Measurements from ENCODE around the gene JMJD6. TPM values are rescaled to one million over a fixed set of nuclear protein-coding genes. Genes with fewer than 3 reads are reported as not detected.
"Not testable (repeated sequence)": the region's sequence is repeated elsewhere in the genome, so short reads cannot be mapped to it uniquely, and the experiment has no call there.

JMJD6 gene
- total RNA-seq, 3 donors from 2014 or later (not counting 1 experiment from before 2014, with no cell fraction given) = 169 to 257 (median 195) TPM

DNA sequence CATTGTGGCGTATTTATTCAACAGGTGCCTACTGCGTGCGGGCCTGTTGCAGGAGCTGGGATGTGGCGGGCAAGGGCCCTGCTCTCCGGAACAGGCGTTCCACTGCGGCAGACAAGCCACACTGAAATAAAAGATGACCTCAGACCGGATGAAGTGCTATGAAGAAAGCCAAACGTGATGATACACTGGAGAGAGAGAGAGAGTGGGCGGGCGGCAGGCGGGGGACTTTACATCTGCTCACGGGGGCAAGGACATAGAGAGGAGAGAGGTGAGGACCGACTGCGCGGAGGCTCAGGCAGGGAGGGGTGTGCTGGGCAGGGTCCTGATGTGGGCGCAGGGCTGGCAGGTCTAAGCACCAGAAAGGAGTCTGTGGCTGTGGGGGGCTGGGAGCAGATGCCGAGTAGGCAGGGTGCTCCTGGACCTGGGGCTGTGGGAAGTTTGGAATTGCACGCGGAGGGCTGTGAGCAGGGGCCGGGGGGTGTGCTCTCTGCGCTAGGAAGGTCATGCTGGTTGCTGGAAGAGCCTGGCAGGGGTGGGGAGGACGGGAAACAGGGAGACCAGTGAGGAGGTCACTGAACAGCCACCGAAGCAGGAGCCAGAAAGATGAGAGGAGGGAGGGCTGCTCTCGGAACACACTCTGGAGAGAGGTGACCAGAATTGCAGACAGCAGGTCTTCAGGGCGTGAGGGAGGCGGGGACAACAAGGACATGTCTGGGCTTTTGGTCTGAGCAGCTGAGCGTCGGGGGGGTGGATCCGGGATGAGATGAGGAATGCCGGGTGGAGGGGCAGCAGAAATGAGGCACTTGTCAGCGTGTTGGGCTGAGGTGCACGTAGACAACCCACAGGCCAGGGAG is 25.6 kb downstream of the JMJD6 start:
- H3K27me3 Mint-ChIP-seq (ENCODE audit: low read depth in 2 of 2) = no peaks in the 10 kb centered on the region
- 89% methylated on average over 33 of the region's 33 CpGs for WGBS (ENCODE audit: insufficient coverage)
- H3K27ac ChIP-seq (ENCODE audit: low read length) = peak overlapping the region; percentile 65
- ATAC-seq (peak; percentile 64 to 80 (median 67)), DNase-seq (peak in 1 of 2 donors; percentile 56)
- H3K4me1 Mint-ChIP-seq = peaks cover 0 to 39% of the 10 kb centered on the region in 2 donors
- intact Hi-C loops (cut with micrococcal nuclease) = no loop called here
- peaks cover 25% of the 10 kb centered on the region for H3K4me1 ChIP-seq (ENCODE audit: control insufficient read depth, insufficient read depth, low read length)
- H3K9me3 Mint-ChIP-seq = no peaks in the 10 kb centered on the region
- H3K36me3 ChIP-seq (ENCODE audit: control insufficient read depth, insufficient read depth, low read length) = no peaks in the 10 kb centered on the region
- no peaks in the 10 kb centered on the region for H3K27me3 ChIP-seq (ENCODE audit: control insufficient read depth, insufficient read depth, low read length)
- H3K27ac Mint-ChIP-seq = peak overlapping the region in 1 of 2 donors; percentile 79
- no peak overlapping the region for H3K4me3 ChIP-seq (ENCODE audit: low read length)
- TF ChIP-seq, protein P1, sequence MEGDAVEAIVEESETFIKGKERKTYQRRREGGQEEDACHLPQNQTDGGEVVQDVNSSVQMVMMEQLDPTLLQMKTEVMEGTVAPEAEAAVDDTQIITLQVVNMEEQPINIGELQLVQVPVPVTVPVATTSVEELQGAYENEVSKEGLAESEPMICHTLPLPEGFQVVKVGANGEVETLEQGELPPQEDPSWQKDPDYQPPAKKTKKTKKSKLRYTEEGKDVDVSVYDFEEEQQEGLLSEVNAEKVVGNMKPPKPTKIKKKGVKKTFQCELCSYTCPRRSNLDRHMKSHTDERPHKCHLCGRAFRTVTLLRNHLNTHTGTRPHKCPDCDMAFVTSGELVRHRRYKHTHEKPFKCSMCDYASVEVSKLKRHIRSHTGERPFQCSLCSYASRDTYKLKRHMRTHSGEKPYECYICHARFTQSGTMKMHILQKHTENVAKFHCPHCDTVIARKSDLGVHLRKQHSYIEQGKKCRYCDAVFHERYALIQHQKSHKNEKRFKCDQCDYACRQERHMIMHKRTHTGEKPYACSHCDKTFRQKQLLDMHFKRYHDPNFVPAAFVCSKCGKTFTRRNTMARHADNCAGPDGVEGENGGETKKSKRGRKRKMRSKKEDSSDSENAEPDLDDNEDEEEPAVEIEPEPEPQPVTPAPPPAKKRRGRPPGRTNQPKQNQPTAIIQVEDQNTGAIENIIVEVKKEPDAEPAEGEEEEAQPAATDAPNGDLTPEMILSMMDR (IDR thresholded peaks at IDR 0.05) = no peak
- no peaks in the 10 kb centered on the region for H3K36me3 Mint-ChIP-seq
- no peak overlapping the region for H3K4me3 Mint-ChIP-seq
- H3K9me3 ChIP-seq (ENCODE audit: control insufficient read depth, insufficient read depth, low read length) = no peaks in the 10 kb centered on the region

DNA sequence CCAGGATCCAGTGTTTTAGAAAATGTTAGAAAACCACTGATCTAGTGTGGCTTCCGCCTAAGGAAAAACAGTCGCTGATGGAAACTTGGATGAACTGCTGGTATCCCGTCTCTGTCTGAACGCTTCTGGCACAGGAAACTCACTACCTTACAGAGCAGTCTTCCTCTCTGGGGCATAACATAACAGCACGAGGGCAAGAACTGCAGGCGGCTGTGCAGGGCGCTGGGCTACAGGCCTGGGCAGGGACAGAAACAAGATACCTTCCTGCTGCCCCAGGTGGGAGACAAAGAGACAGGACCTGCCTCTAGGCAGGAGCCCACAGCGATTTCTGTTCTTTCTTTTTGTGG is 26.2 kb downstream of the JMJD6 start:
- Histone ChIP-seq H3K4me3 (ENCODE audit: low read length) (no peak overlapping the region), H3K27ac (ENCODE audit: low read length) (peak overlapping the region; percentile 65), H3K4me1 (ENCODE audit: control insufficient read depth, insufficient read depth, low read length) (peaks cover 25% of the 10 kb centered on the region), H3K27me3 (ENCODE audit: control insufficient read depth, insufficient read depth, low read length) (no peaks in the 10 kb centered on the region), H3K9me3 (ENCODE audit: control insufficient read depth, insufficient read depth, low read length) (no peaks in the 10 kb centered on the region), H3K36me3 (ENCODE audit: control insufficient read depth, insufficient read depth, low read length) (no peaks in the 10 kb centered on the region)
- intact Hi-C loops (cut with micrococcal nuclease) = no loop called here
- Mint-ChIP-seq H3K36me3 (no peaks in the 10 kb centered on the region), H3K4me3 (no peak overlapping the region), H3K9me3 (no peaks in the 10 kb centered on the region), H3K27me3 (ENCODE audit: low read depth in 2 of 2) (no peaks in the 10 kb centered on the region), H3K4me1 (peaks cover 0 to 45% of the 10 kb centered on the region in 2 donors), H3K27ac (peak overlapping the region in 1 of 2 donors; percentile 79)
- no peak for DNase-seq
- TF ChIP-seq, protein P1 (IDR thresholded peaks at IDR 0.05) = no peak
- 87% methylated on average over 8 of the region's 8 CpGs for WGBS (ENCODE audit: insufficient coverage)
- peak; percentile 28 to 32 (median 31) for ATAC-seq

DNA sequence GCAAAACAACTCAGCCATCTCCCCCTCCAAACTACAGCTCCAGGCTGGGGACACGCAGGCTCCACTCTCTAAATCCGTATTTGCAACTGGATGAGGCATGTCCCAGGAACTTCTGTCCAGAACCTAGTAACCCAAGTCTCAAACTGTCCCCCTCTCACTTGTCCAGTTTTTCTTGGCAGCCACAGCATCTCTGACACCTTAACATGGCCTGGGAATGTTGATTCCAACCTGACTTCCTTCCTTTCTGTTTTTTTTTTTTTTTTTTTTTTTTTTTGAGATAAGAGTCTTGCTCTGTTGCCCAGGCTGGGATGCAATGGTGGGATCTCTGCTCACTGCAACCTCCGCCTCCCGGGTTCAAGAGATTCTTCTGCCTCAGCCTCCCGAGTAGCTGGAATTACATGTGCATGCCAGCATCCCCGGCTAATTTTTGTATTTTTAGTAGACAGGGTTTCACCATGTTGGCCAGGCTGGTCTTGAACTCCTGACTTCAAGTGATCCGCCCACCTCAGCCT is 27.9 kb downstream of the JMJD6 start:
- H3K4me1 Mint-ChIP-seq = peaks cover 0 to 45% of the 10 kb centered on the region in 2 donors
- intact Hi-C loops (cut with micrococcal nuclease); ATAC-seq; H3K4me3 ChIP-seq (ENCODE audit: low read length); H3K36me3 ChIP-seq (ENCODE audit: control insufficient read depth, insufficient read depth, low read length); H3K27me3 ChIP-seq (ENCODE audit: control insufficient read depth, insufficient read depth, low read length); H3K4me3 Mint-ChIP-seq; H3K9me3 ChIP-seq (ENCODE audit: control insufficient read depth, insufficient read depth, low read length); H3K36me3 Mint-ChIP-seq; H3K27ac ChIP-seq (ENCODE audit: low read length); H3K27me3 Mint-ChIP-seq (ENCODE audit: low read depth in 2 of 2); H3K27ac Mint-ChIP-seq; H3K9me3 Mint-ChIP-seq; DNase-seq: not testable (repeated sequence)
- H3K4me1 ChIP-seq (ENCODE audit: control insufficient read depth, insufficient read depth, low read length) = peaks cover 25% of the 10 kb centered on the region
- WGBS (ENCODE audit: insufficient coverage) = 95% methylated on average over 7 of the region's 7 CpGs

DNA sequence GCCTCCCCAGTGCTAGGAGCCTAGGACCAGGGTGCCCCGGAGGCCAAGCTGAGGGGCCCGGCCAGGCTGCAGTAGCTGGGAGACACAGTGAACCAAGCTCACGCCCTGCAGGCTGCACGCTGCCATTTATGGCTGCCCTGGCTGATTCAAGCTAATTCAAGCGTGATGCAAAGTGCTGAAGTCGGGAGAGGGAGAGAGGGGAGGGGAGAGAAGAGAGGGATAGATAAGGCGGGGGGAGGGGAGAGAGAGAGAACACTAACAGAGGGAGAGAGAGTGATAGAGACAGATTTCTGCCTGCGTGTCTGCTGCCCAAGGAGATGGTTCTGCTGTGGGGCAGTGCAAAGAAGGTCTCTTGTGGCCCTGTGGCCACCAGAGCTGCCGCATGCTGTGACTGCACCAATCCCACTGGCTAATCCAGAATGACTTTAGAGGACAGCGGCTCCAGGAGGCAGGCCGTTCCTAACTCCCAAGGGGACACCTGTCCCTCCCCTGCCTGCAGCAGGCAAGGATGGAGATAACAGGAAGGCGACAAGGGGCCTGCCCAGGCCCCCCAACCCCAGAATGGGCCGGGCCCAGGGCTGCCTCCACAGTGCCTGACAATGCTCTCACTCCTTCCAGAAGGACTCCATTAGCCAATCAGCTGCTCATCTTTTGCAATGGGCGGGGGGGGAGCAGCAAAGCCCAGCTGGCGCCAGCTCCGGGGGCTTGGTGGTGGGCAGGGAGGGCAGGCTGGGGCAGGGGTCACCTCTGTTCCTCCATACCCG is 28.5 kb downstream of the JMJD6 start:
- H3K4me1 ChIP-seq (ENCODE audit: control insufficient read depth, insufficient read depth, low read length) = peaks cover 25% of the 10 kb centered on the region
- H3K27ac Mint-ChIP-seq = no peak overlapping the region
- DNase-seq (no peak), ATAC-seq (no peak)
- no peak overlapping the region for H3K4me3 Mint-ChIP-seq
- no peak overlapping the region for H3K4me3 ChIP-seq (ENCODE audit: low read length)
- H3K36me3 ChIP-seq (ENCODE audit: control insufficient read depth, insufficient read depth, low read length) = no peaks in the 10 kb centered on the region
- 91% methylated on average over 17 of the region's 17 CpGs for WGBS (ENCODE audit: insufficient coverage)
- intact Hi-C loops (cut with micrococcal nuclease) = no loop called here
- TF ChIP-seq, protein P1 (IDR thresholded peaks at IDR 0.05) = no peak
- H3K27ac ChIP-seq (ENCODE audit: low read length) = no peak overlapping the region
- no peaks in the 10 kb centered on the region for H3K27me3 Mint-ChIP-seq (ENCODE audit: low read depth in 2 of 2)
- H3K36me3 Mint-ChIP-seq = no peaks in the 10 kb centered on the region
- no peaks in the 10 kb centered on the region for H3K9me3 ChIP-seq (ENCODE audit: control insufficient read depth, insufficient read depth, low read length)
- no peaks in the 10 kb centered on the region for H3K27me3 ChIP-seq (ENCODE audit: control insufficient read depth, insufficient read depth, low read length)
- no peaks in the 10 kb centered on the region for H3K9me3 Mint-ChIP-seq
- H3K4me1 Mint-ChIP-seq = peaks cover 0 to 45% of the 10 kb centered on the region in 2 donors

All from natural killer cell (primary cell).